GM18511 (cell line): Measurements from ENCODE around the gene TRIM3.

Source experiments
- ATAC-seq: cut with Tn5 transposase; IDR thresholded peaks from one replicate; pipeline ENCODE4 v1.9.1; 2021; ENCODE audit warnings: mild to moderate bottlenecking, moderate library complexity; ENCODE audit not compliant: unreplicated experiment

Gene TRIM3

DNA sequence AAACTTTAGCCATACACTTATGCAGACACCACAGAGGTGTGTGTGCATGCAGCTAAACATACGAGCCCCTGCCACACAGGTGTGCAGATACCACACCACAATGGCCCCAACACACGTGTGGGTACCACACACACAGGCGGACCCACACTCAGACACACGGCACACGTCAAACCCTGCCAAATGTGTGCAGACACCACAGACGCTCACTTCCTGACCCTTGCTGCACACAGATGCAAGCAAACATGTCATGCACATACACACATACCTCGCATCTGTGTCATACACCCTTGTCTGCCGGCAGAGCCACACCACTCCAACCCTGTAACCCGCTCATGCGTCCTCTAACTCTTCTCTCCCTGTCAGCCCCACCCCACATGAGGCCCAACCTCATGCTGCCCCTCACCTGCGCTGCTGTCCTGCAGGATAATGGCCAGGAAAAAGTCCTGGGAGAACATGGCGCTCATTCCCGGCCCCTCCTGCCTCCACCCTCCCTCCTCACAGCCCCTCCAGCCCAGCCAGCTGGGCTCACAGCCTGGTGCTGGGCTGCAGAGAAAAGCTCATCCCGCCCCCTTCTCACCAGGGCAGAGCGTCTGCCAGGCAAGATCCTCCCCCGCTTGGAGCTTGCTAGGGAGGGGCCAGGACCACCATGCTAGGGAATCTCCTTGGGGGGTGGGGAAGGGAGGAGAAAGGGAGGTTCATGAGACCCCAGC lies 69.2 kb downstream of the TRIM3 start:
- no peak for ATAC-seq

- ATAC-seq = no peak
These were observed 70.2 kb downstream of the TRIM3 start for GRCh38 chr11:6403539-6403938.

DNA sequence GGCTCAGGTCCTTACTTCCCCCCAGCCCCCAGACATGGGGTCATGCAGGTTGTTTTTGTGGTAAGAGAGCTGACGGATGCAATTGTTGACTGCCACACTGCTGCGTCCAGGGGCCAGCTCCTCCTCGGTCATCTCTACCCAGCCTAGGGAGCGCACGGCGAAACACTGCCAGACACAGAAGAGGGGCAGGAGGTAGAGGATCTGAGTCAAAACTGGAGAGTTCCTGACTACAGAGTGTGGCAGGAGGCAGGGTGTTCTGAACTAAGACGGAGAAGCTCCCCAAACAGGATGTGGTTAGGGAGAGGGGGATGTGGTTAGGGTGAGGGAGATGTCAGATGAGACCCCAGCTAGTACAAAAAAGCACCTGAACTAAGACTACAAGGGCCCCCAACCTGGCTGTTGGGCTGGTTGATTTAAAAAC lies 71.2 kb downstream of the TRIM3 start:
- ATAC-seq = peak; percentile 95

DNA sequence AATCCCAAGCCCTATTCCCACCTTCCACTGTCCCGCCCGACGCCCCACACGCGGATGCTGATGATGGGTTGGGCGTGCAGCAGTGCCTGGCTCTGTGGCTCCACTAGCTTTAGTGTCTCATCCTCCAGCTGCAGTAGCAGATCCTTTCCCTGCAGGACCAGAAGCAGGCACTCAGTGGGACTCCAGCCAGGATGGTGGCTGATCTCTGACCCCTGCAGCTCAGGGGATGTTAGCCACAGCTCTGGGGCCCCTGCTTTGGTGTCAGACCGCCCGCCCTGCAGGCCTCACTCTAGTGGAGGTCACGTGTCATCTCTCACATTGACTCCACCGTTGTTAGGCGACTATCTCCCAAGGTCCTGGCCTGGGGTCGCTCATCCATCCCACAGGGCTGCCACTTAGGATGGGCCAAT lies 71.7 kb downstream of the TRIM3 start:
- ATAC-seq = peak; percentile 63

- no peak for ATAC-seq
These were observed 72.3 kb downstream of the TRIM3 start for GRCh38 chr11:6401464-6401863.

- ATAC-seq = no peak
These were observed 73.1 kb downstream of the TRIM3 start for GRCh38 chr11:6400431-6401345.
